T-cell (primary cell): ENCODE measurements around the gene CXCR4. TPM values are rescaled to one million over a fixed set of nuclear protein-coding genes. Genes with fewer than 3 reads are reported as not detected.
"Not testable (repeated sequence)": the region's sequence is repeated elsewhere in the genome, so short reads cannot be mapped to it uniquely, and the experiment has no call there.

ENCODE experiments used
- ATAC-seq, 4 experiments: fragments of 200-7000 bp in 3 of 4; fragments of 150-1000 bp in 1 of 4; cut with Tn5 transposase; replicated peaks in 1 of 4; 1 replicate in 3 of 4; 2 replicates in 1 of 4; pipeline ENCODE4 v1.10.0; 2021; ENCODE audit warnings: moderate library complexity in 3 of 4, mild to moderate bottlenecking in 2 of 4, moderate number of reproducible peaks in 1 of 4
- CTCF ChIA-PET, 2 donors: fragments of 300-600 bp; sonication (Branson Sonifier 250); formaldehyde crosslinking; loops; one replicate each; lab custom pipeline; 2022; ENCODE audit warnings: antibody characterized with exemption in 2 of 2; lab: Charles Lee
- POLR2A ChIA-PET, 2 donors: fragments of 300-600 bp; sonication (Branson Sonifier 250); formaldehyde crosslinking; loops; one replicate each; lab custom pipeline; 2022; ENCODE audit warnings: antibody characterized with exemption in 2 of 2; lab: Charles Lee
- DNase-seq, 35 experiments: peaks; one replicate each; pipeline versions ENCODE4 v3.0.0 to v3.0.0-alpha.2; 2013 to 2023
- H3K27ac ChIP-seq: one replicate; pipeline ENCODE4 v1.5.1; 2013; ENCODE audit warnings: low read length
- H3K27me3 ChIP-seq, 2 experiments: replicated peaks in 1 of 2; 1 replicate in 1 of 2; 2 replicates in 1 of 2; pipeline versions ENCODE4 v1.6.1 to v1.7.0; 2013; ENCODE audit warnings: low read length in 1 of 2, mixed read lengths in 1 of 2; ENCODE audit not compliant: control insufficient read depth in 2 of 2, insufficient read depth in 2 of 2; ENCODE audit errors: extremely low read depth in 1 of 2
- H3K36me3 ChIP-seq, 2 donors: 1 replicate in 1 of 2; 2 replicates in 1 of 2; pipeline versions ENCODE4 v1.6.1 to v1.7.0; 2013; ENCODE audit warnings: low read length in 1 of 2; ENCODE audit not compliant: control insufficient read depth in 2 of 2, insufficient read depth in 1 of 2; ENCODE audit errors: extremely low read depth in 1 of 2
- H3K4me1 ChIP-seq, 2 experiments: 1 replicate in 1 of 2; 2 replicates in 1 of 2; pipeline versions ENCODE4 v1.6.1 to v1.7.0; 2013; ENCODE audit warnings: low read length in 2 of 2, mixed read lengths in 1 of 2; ENCODE audit not compliant: insufficient read depth in 2 of 2, control insufficient read depth in 1 of 2; ENCODE audit errors: extremely low read depth in 1 of 2
- H3K4me3 ChIP-seq, 2 donors: 1 replicate in 1 of 2; 2 replicates in 1 of 2; pipeline versions ENCODE4 v1.5.1 to v1.7.0; 2013; ENCODE audit warnings: mild to moderate bottlenecking in 2 of 2, low read length in 1 of 2, moderate library complexity in 1 of 2; ENCODE audit not compliant: control insufficient read depth in 1 of 2; ENCODE audit errors: extremely low read depth in 1 of 2
- H3K9me3 ChIP-seq: 2 replicates; pipeline ENCODE4 v1.7.0; 2013
- H3K27ac Mint-ChIP-seq, 2 donors: one replicate each; pipeline ENCODE4 v1.8.0; 2020 to 2021; ENCODE audit warnings: mild to moderate bottlenecking in 2 of 2, mixed read lengths in 2 of 2
- H3K27me3 Mint-ChIP-seq, 2 donors: one replicate each; pipeline ENCODE4 v1.8.0; 2021 to 2022; ENCODE audit warnings: mixed read lengths in 2 of 2
- H3K36me3 Mint-ChIP-seq: one replicate; pipeline ENCODE4 v1.8.0; 2021; ENCODE audit warnings: mixed read lengths
- H3K4me1 Mint-ChIP-seq, 3 donors: one replicate each; pipeline ENCODE4 v1.8.0; 2020 to 2022; ENCODE audit warnings: mixed read lengths in 3 of 3, mild to moderate bottlenecking in 1 of 3
- H3K4me3 Mint-ChIP-seq, 3 donors: one replicate each; pipeline ENCODE4 v1.8.0; 2020 to 2022; ENCODE audit warnings: mild to moderate bottlenecking in 3 of 3, mixed read lengths in 3 of 3, moderate library complexity in 3 of 3
- H3K9me3 Mint-ChIP-seq, 3 donors: one replicate each; pipeline ENCODE4 v1.8.0; 2020 to 2022; ENCODE audit warnings: mixed read lengths in 3 of 3
- WGBS: methylation state at CpG from one replicate; pipeline ENCODE4 v1.1.5; 2013; ENCODE audit warnings: missing lambda C conversion rate; ENCODE audit not compliant: insufficient coverage; 5-methylcytosine and 5-hydroxymethylcytosine counted together
- total RNA-seq, 35 experiments: library from RNA in 6 of 35; stranded (reverse) in 6 of 35; fragments of 120-200 nt in 1 of 35; gene quantifications; one replicate each; pipeline versions ENCODE4 v1.2.1 to v1.2.4 and lab custom pipeline; 2013 to 2026

Gene CXCR4
- total RNA-seq, 5 donors from 2014 or later (not counting 1 experiment from before 2014, with no cell fraction given) = 274 to 1,514 (median 326) TPM

- ChIA-PET POLR2A (no interaction called here), CTCF (no interaction called here)
- no peak for DNase-seq
- Histone ChIP-seq H3K36me3 (no peaks in the 10 kb centered on the region), H3K27me3 (no peaks in the 10 kb centered on the region), H3K27ac (no peak overlapping the region), H3K9me3 (no peaks in the 10 kb centered on the region), H3K4me3 (no peak overlapping the region), H3K4me1 (no peaks in the 10 kb centered on the region)
- Mint-ChIP-seq H3K27me3 (no peaks in the 10 kb centered on the region), H3K9me3 (peaks cover 0 to 5% (median 2%) of the 10 kb centered on the region in 3 donors), H3K4me1 (peaks cover 0 to 10% (median 0%) of the 10 kb centered on the region in 3 donors), H3K27ac (no peak overlapping the region), H3K36me3 (no peaks in the 10 kb centered on the region), H3K4me3 (no peak overlapping the region)
- no peak for ATAC-seq
- 96% methylated on average over 2 of the region's 2 CpGs for WGBS
Observed at GRCh38 chr2:136101042-136101441, 16.9 kb downstream of the CXCR4 start.

GRCh38 chr2:136098441-136098840 is 19.5 kb downstream of the CXCR4 start:
- Mint-ChIP-seq H3K4me1 (peaks cover 0 to 10% (median under 1%) of the 10 kb centered on the region in 3 donors), H3K9me3 (peaks cover 0 to 5% (median 2%) of the 10 kb centered on the region in 3 donors)
- CTCF ChIA-PET = interaction anchor here in 1 of 2 donors (0.6 kb wide), 1 partner anchor 13 kb away, joined by 3 read pairs; no protein-coding TSS in a partner anchor

DNA sequence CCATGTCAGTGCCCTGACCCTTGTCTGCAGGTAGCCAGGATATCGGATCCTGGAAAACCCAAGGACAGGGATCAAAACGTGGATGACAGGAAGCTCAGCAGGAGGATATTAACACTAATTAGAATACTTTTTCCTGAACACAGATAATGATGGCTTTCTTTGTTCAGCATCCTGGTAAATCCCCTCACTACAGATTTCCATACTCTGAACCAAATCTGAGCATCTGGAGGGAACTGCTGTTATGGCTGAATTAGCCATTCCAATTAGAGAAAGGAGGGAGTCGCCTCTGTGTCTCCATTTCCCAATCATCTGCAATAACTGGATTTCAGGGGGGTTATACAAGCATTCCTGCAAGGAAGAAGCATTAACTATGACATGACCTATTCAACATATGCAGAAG is 24.4 kb downstream of the CXCR4 start:
- Mint-ChIP-seq H3K27ac (no peak overlapping the region), H3K9me3 (no peaks in the 10 kb centered on the region), H3K27me3 (no peaks in the 10 kb centered on the region), H3K4me1 (peaks cover 19 to 28% (median 23%) of the 10 kb centered on the region in 3 donors), H3K36me3 (no peaks in the 10 kb centered on the region), H3K4me3 (no peak overlapping the region)
- WGBS = 80% methylated on average over 1 of the region's 3 CpGs
- ATAC-seq (no peak), DNase-seq (no peak)
- no peak overlapping the region for H3K4me3 ChIP-seq
- H3K4me1 ChIP-seq = no peaks in the 10 kb centered on the region
- H3K27ac ChIP-seq = no peak overlapping the region
- H3K9me3 ChIP-seq = no peaks in the 10 kb centered on the region
- POLR2A ChIA-PET = no interaction called here
- peaks cover 0 to 2% of the 10 kb centered on the region in 2 experiments for H3K27me3 ChIP-seq
- CTCF ChIA-PET = no interaction called here
- H3K36me3 ChIP-seq = no peaks in the 10 kb centered on the region

More at GRCh38 chr2:136098441-136098840, 19.5 kb downstream of the CXCR4 start:
- Mint-ChIP-seq H3K27ac (peak overlapping the region in 1 of 2 donors; percentile 12), H3K4me3 (no peak overlapping the region), H3K27me3 (no peaks in the 10 kb centered on the region), H3K36me3 (no peaks in the 10 kb centered on the region)
- no peak overlapping the region for H3K27ac ChIP-seq
- ATAC-seq (no peak), DNase-seq (no peak)
- peaks cover 0 to 2% of the 10 kb centered on the region in 2 experiments for H3K27me3 ChIP-seq
- H3K4me3 ChIP-seq = no peak overlapping the region
- H3K36me3 ChIP-seq = no peaks in the 10 kb centered on the region
- no peaks in the 10 kb centered on the region for H3K4me1 ChIP-seq
- POLR2A ChIA-PET = no interaction called here
- no peaks in the 10 kb centered on the region for H3K9me3 ChIP-seq
- 73% methylated on average over 3 of the region's 4 CpGs for WGBS

DNA sequence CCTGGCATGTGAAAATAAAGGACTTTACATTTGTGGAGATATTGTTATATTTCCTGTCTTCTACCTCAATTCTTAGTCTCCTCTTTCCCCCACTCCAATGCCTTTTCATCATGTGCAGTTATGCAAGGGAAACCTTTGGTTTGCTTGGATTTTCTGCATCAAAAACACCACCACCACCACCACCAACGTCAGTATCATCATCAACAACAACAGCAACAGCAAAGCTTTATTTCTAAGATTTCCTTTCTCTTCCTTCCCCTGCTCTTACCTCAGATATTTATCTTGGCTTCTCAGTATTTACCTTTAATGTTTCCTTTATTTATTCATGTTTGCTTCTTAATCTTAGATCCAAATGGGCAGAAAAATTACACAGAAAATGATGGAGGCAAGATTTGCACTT is 26.1 kb downstream of the CXCR4 start:
- Mint-ChIP-seq H3K27ac (peak overlapping the region; percentile 64 to 73), H3K4me1 (peaks cover 21 to 25% (median 22%) of the 10 kb centered on the region in 3 donors), H3K4me3 (no peak overlapping the region), H3K27me3 (no peaks in the 10 kb centered on the region), H3K36me3 (no peaks in the 10 kb centered on the region), H3K9me3 (no peaks in the 10 kb centered on the region)
- ChIA-PET CTCF (interaction anchor here in 1 of 2 donors (0.6 kb wide), 2 partner anchors 36 to 39 kb away, joined by 3 read pairs; no protein-coding TSS in a partner anchor), POLR2A (no interaction called here)
- H3K9me3 ChIP-seq = no peaks in the 10 kb centered on the region
- no peak overlapping the region for H3K27ac ChIP-seq
- peaks cover 0 to 2% of the 10 kb centered on the region in 2 experiments for H3K27me3 ChIP-seq
- H3K36me3 ChIP-seq = no peaks in the 10 kb centered on the region
- ATAC-seq (peak in 3 of 4 experiments; percentile 23 to 45 (median 27)), DNase-seq (no peak)
- WGBS = 0% methylated on average over 1 of the region's 1 CpG
- no peak overlapping the region for H3K4me3 ChIP-seq
- H3K4me1 ChIP-seq = no peaks in the 10 kb centered on the region

DNA sequence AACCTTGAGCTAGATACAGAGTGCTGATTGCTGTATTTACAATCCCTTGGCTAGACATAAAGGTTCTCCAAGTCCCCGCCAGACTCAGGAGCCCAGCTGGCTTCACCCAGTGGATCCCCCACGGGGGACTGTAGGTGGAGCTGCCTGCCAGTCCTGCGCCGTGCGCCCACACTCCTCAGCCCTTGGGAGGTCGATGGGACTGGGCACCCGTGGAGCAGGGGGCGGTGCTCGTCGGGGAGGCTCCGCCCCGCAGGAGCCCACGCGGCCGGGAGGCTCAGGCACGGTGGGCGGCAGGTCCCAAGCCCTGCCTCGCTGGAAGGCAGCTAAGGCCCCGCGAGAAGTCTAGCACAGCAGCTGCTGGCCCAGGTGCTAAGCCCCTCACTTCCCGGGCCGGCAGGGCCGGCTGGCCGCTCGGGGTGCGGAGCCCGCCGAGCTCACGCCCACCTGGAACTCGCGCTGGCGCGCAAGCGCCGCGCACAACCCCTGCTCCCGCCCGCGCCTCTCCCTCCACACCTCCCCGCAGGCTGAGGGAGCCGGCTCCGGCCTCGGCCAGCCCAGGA is 30.0 kb downstream of the CXCR4 start:
- POLR2A ChIA-PET = interaction anchor here (0.6 to 0.7 kb wide), 7 partner anchors 39 to 296 kb away, joined by 4 to 11 read pairs (median 6); no protein-coding TSS in a partner anchor
- H3K36me3 Mint-ChIP-seq, H3K9me3 ChIP-seq, H3K36me3 ChIP-seq, H3K27me3 Mint-ChIP-seq, H3K9me3 Mint-ChIP-seq, H3K4me3 ChIP-seq, H3K27me3 ChIP-seq, H3K27ac ChIP-seq, DNase-seq, H3K4me1 ChIP-seq, ATAC-seq, H3K4me3 Mint-ChIP-seq, H3K27ac Mint-ChIP-seq: not testable (repeated sequence)
- H3K4me1 Mint-ChIP-seq = peaks cover 21 to 25% (median 24%) of the 10 kb centered on the region in 3 donors
- WGBS = 96% methylated on average over 30 of the region's 43 CpGs
- CTCF ChIA-PET = interaction anchor here (0.6 kb wide), 2 partner anchors 24 to 234 kb away, joined by 3 read pairs; no protein-coding TSS in a partner anchor

GRCh38 chr2:136086253-136087016 is 31.5 kb downstream of the CXCR4 start:
- no peak for DNase-seq
- 100% methylated on average over 1 of the region's 4 CpGs for WGBS
- ChIA-PET CTCF (interaction anchor here in 1 of 2 donors (0.6 kb wide), 1 partner anchor 87 kb away, joined by 5 read pairs; no protein-coding TSS in a partner anchor), POLR2A (interaction anchor here in 1 of 2 donors (0.6 kb wide), 1 partner anchor 93 kb away, joined by 3 read pairs; no protein-coding TSS in a partner anchor)
- Histone ChIP-seq H3K4me3 (no peak overlapping the region), H3K27ac (no peak overlapping the region), H3K9me3 (no peaks in the 10 kb centered on the region), H3K4me1 (no peaks in the 10 kb centered on the region), H3K27me3 (no peaks in the 10 kb centered on the region), H3K36me3 (no peaks in the 10 kb centered on the region)
- Mint-ChIP-seq H3K27me3 (no peaks in the 10 kb centered on the region), H3K9me3 (no peaks in the 10 kb centered on the region), H3K4me1 (peaks cover 6 to 10% (median 9%) of the 10 kb centered on the region in 3 donors), H3K27ac (peak overlapping the region in 1 of 2 donors; percentile 57), H3K4me3 (no peak overlapping the region), H3K36me3 (no peaks in the 10 kb centered on the region)
- ATAC-seq = no peak
